WTC11 (cell line): ENCODE results near the gene EHD2. TPM values are rescaled to one million over a fixed set of nuclear protein-coding genes. Genes with fewer than 3 reads are reported as not detected.
"Not testable (repeated sequence)": the region's sequence is repeated elsewhere in the genome, so short reads cannot be mapped to it uniquely, and the experiment has no call there.

Experiments used
- ATAC-seq: fragments of 200-7000 bp; cut with Tn5 transposase; 2 replicates; pipeline ENCODE4 v1.10.0; 2021; ENCODE audit warnings: mild to moderate bottlenecking, moderate library complexity
- CTCF ChIA-PET: fragments of 300-600 bp; sonication (Branson Sonifier 250); formaldehyde crosslinking; loops from one replicate; lab custom pipeline; 2021; ENCODE audit warnings: antibody characterized with exemption; lab: Charles Lee
- POLR2A ChIA-PET: fragments of 350-600 bp; sonication (Branson Sonifier 250); formaldehyde crosslinking; loops from one replicate; lab custom pipeline; 2021; ENCODE audit warnings: antibody characterized with exemption; lab: Charles Lee
- DNase-seq: peaks from one replicate; pipeline ENCODE4 v3.0.0; 2021; ENCODE audit warnings: low spot score
- H3K27ac Mint-ChIP-seq: 2 replicates; pipeline ENCODE4 v1.8.0; 2021; ENCODE audit warnings: mixed read lengths
- H3K27me3 Mint-ChIP-seq: 2 replicates; pipeline ENCODE4 v1.8.0; 2021; ENCODE audit warnings: low read depth, mild to moderate bottlenecking, moderate library complexity, mixed read lengths
- H3K36me3 Mint-ChIP-seq: 2 replicates; pipeline ENCODE4 v1.8.0; 2021; ENCODE audit warnings: mixed read lengths
- H3K4me1 Mint-ChIP-seq: 2 replicates; pipeline ENCODE4 v1.8.0; 2022; ENCODE audit warnings: mixed read lengths
- H3K4me3 Mint-ChIP-seq: 2 replicates; pipeline ENCODE4 v1.8.0; 2021; ENCODE audit warnings: mild to moderate bottlenecking, moderate library complexity, mixed read lengths
- H3K9me3 Mint-ChIP-seq: 2 replicates; pipeline ENCODE4 v1.8.0; 2021; ENCODE audit warnings: mixed read lengths
- E2F5 ChIP-seq: sonication (generic); formaldehyde crosslinking; IDR thresholded peaks from 2 replicates; pipeline ENCODE4 v1.8.1; 2022; ENCODE audit warnings: mild to moderate bottlenecking, moderate library complexity, missing genetic modification reagents
- GTF2I ChIP-seq: fragments of 250-450 bp; sonication (Bioruptor Pico); conservative IDR thresholded peaks from 2 replicates; pipeline ENCODE4 v1.4.0; 2021; ENCODE audit warnings: mild to moderate bottlenecking
- KAT7 ChIP-seq: sonication (generic); formaldehyde crosslinking; IDR thresholded peaks from 2 replicates; pipeline ENCODE4 v1.8.1; 2023; ENCODE audit warnings: missing genetic modification reagents, mild to moderate bottlenecking, borderline replicate concordance
- ZNF121 ChIP-seq: sonication (generic); formaldehyde crosslinking; IDR thresholded peaks from 2 replicates; pipeline ENCODE4 v1.8.0; 2023; ENCODE audit warnings: missing genetic modification reagents
- total RNA-seq: library from RNA; stranded (reverse); gene quantifications from 3 replicates; pipeline ENCODE4 v1.2.3, GENCODE V29; 2021
- TF ChIP-seq, protein P1 (sequence below): fragments of 250-450 bp; sonication (Bioruptor Pico); IDR thresholded peaks from 2 replicates; pipeline ENCODE4 v1.9.0; 2021; ENCODE audit warnings: mild to moderate bottlenecking
- TF ChIP-seq, protein P2 (sequence below): fragments of 200-600 bp; IDR thresholded peaks from 2 replicates; pipeline ENCODE4 v1.8.0; 2022; ENCODE audit warnings: antibody characterized with exemption
- TF ChIP-seq, protein P3 (sequence below): sonication (generic); formaldehyde crosslinking; IDR thresholded peaks from 2 replicates; pipeline ENCODE4 v1.8.0; 2022; ENCODE audit warnings: missing genetic modification reagents

The EHD2 gene
- total RNA-seq, 1 experiment from 2014 or later: 11.8 TPM

GRCh38 chr19:47789811-47790210 lies 76.6 kb downstream of the EHD2 start:
- DNase-seq, H3K27me3 Mint-ChIP-seq, H3K27ac Mint-ChIP-seq, ATAC-seq, H3K9me3 Mint-ChIP-seq: not testable (repeated sequence)
- peaks cover 15% of the 10 kb centered on the region for H3K36me3 Mint-ChIP-seq
- peaks cover 10% of the 10 kb centered on the region for H3K4me1 Mint-ChIP-seq
- H3K4me3 Mint-ChIP-seq: peak overlapping the region; percentile 25
- ChIA-PET CTCF (interaction anchor here (0.6 to 7.5 kb wide), 26 partner anchors 10 to 360 kb away, joined by 3 to 368 read pairs (median 4); partner anchors contain the start of genes CRX, EHD2, KPTN and SELENOW), POLR2A (interaction anchor here (1.0 to 1.2 kb wide), 2 partner anchors 24 to 60 kb away, joined by 3 to 4 read pairs; no protein-coding TSS in a partner anchor)

DNA sequence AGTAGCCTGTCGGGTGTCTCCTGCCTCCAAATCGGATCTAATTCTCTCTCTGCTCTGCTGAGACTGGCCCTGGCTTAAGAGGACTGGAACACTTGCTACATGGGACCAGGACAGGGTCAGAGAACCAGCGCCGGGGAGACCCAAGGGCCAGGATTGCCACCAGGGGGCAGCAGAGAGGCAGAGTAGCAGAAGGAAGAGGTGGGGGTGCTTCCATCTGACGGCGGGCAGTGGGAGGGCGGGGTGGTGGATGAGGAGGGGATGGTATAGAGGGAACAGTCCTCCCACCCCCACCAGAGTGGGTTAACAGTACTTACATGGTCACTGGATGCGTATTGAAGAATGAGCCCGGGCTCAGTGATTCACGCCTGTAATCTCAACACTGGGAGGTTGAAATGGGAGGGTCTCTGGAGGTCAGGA lies 77.2 kb downstream of the EHD2 start:
- TF ChIP-seq, protein P1, sequence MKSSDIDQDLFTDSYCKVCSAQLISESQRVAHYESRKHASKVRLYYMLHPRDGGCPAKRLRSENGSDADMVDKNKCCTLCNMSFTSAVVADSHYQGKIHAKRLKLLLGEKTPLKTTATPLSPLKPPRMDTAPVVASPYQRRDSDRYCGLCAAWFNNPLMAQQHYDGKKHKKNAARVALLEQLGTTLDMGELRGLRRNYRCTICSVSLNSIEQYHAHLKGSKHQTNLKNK: no peak
- TF ChIP-seq, protein P2, sequence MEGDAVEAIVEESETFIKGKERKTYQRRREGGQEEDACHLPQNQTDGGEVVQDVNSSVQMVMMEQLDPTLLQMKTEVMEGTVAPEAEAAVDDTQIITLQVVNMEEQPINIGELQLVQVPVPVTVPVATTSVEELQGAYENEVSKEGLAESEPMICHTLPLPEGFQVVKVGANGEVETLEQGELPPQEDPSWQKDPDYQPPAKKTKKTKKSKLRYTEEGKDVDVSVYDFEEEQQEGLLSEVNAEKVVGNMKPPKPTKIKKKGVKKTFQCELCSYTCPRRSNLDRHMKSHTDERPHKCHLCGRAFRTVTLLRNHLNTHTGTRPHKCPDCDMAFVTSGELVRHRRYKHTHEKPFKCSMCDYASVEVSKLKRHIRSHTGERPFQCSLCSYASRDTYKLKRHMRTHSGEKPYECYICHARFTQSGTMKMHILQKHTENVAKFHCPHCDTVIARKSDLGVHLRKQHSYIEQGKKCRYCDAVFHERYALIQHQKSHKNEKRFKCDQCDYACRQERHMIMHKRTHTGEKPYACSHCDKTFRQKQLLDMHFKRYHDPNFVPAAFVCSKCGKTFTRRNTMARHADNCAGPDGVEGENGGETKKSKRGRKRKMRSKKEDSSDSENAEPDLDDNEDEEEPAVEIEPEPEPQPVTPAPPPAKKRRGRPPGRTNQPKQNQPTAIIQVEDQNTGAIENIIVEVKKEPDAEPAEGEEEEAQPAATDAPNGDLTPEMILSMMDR: peak; percentile 85
- peak; percentile 76; the same call in 1 of the 2 replicates for TF ChIP-seq ZNF121 (CRISPR knock-in tag)
- TF ChIP-seq KAT7 (CRISPR knock-in tag): no peak
- 0 out of 2 replicates have a peak, but pooled peaks have one; percentile 21 for TF ChIP-seq E2F5
- TF ChIP-seq, all 79 proteins: peak for 3
- Mint-ChIP-seq H3K27ac (peak overlapping the region; percentile 57; the same call in 1 of the 2 replicates), H3K36me3 (peaks cover 11% of the 10 kb centered on the region)

DNA sequence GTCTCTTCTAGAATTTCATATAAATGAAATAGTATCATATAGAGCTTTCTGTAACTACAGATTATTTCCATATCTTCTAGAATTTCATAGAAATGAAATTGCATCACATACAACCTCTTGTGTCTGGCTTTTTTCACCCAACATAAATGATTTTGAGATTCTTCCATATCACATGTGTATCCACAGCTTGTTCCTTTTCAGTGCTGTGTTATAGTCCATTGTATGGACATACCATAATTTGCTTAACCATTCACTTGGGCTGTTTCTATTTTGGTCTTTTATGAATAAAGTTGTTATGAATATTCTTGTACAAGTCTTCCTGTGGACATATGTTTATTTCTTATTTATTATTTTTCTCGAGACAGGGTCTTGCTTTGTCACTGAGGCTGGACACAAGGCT lies 79.4 kb downstream of the EHD2 start:
- Mint-ChIP-seq H3K9me3 (peaks cover 9% of the 10 kb centered on the region), H3K27ac (no peak overlapping the region), H3K36me3 (peaks cover 5% of the 10 kb centered on the region; the same call in 1 of the 2 replicates)
- DNase-seq: no peak
- ChIA-PET CTCF (interaction anchor here (0.9 to 7.5 kb wide), 2 partner anchors 27 to 76 kb away, joined by 3 to 368 read pairs; no protein-coding TSS in a partner anchor), POLR2A (no interaction called here)
- TF ChIP-seq, protein P3, sequence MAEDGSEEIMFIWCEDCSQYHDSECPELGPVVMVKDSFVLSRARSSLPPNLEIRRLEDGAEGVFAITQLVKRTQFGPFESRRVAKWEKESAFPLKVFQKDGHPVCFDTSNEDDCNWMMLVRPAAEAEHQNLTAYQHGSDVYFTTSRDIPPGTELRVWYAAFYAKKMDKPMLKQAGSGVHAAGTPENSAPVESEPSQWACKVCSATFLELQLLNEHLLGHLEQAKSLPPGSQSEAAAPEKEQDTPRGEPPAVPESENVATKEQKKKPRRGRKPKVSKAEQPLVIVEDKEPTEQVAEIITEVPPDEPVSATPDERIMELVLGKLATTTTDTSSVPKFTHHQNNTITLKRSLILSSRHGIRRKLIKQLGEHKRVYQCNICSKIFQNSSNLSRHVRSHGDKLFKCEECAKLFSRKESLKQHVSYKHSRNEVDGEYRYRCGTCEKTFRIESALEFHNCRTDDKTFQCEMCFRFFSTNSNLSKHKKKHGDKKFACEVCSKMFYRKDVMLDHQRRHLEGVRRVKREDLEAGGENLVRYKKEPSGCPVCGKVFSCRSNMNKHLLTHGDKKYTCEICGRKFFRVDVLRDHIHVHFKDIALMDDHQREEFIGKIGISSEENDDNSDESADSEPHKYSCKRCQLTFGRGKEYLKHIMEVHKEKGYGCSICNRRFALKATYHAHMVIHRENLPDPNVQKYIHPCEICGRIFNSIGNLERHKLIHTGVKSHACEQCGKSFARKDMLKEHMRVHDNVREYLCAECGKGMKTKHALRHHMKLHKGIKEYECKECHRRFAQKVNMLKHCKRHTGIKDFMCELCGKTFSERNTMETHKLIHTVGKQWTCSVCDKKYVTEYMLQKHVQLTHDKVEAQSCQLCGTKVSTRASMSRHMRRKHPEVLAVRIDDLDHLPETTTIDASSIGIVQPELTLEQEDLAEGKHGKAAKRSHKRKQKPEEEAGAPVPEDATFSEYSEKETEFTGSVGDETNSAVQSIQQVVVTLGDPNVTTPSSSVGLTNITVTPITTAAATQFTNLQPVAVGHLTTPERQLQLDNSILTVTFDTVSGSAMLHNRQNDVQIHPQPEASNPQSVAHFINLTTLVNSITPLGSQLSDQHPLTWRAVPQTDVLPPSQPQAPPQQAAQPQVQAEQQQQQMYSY: no peak
- TF ChIP-seq GTF2I (CRISPR knock-in tag): peak; percentile 87
- TF ChIP-seq, all 79 proteins: peak for 1
- Mint-ChIP-seq H3K27me3 (no peaks in the 10 kb centered on the region), H3K4me1 (peaks cover 10% of the 10 kb centered on the region), H3K4me3 (no peak overlapping the region)
- ATAC-seq: no peak

More for the DNA sequence above, 77.2 kb downstream of the EHD2 start:
- ATAC-seq: peak; percentile 91
- ChIA-PET POLR2A (interaction anchor here (1.0 to 1.2 kb wide), 2 partner anchors 25 to 59 kb away, joined by 3 to 4 read pairs; no protein-coding TSS in a partner anchor), CTCF (interaction anchor here (0.6 to 7.5 kb wide), 27 partner anchors 10 to 361 kb away, joined by 3 to 368 read pairs (median 4); partner anchors contain the start of genes CRX, EHD2, KPTN and SELENOW)
- Mint-ChIP-seq H3K27me3 (no peaks in the 10 kb centered on the region), H3K4me3 (peak overlapping the region; percentile 25; the same call in 1 of the 2 replicates), H3K9me3 (peaks cover 9% of the 10 kb centered on the region), H3K4me1 (peaks cover 10% of the 10 kb centered on the region)
- DNase-seq: peak; percentile 100

Other genes starting within 250 kb of the EHD2 start
- 6.5 to 8.5 TPM (median 6.8 TPM) in 3 replicates for gene SLC8A2, start 241.5 kb upstream of the EHD2 start, total RNA-seq
- gene KPTN, start 229.2 kb upstream of the EHD2 start, total RNA-seq: 24.5 to 30.2 TPM (median 29.5 TPM) in 3 replicates
- 58.4 to 66.8 TPM (median 61.3 TPM) in 3 replicates for gene NAPA, start 198.4 kb upstream of the EHD2 start, total RNA-seq
- 0.07 to 0.09 TPM (median 0.09 TPM) in 3 replicates for gene ZNF541, start 140.3 kb upstream of the EHD2 start, total RNA-seq
- gene BICRA, start 104.3 kb upstream of the EHD2 start, total RNA-seq: 23.0 to 30.3 TPM (median 26.0 TPM) in 3 replicates
- gene NOP53, start 32.1 kb downstream of the EHD2 start, total RNA-seq: 289 to 315 TPM (median 310 TPM) in 3 replicates
- 391 to 430 TPM (median 422 TPM) in 3 replicates for gene SELENOW, start 65.3 kb downstream of the EHD2 start, total RNA-seq
- not detected in 3 replicates for gene TPRX1, start 91.1 kb downstream of the EHD2 start, total RNA-seq
- 0.17 to 0.53 TPM (median 0.25 TPM) in 3 replicates for gene CRX, start 108.5 kb downstream of the EHD2 start, total RNA-seq
- not detected in 3 replicates for gene TPRX2, start 145.8 kb downstream of the EHD2 start, total RNA-seq
- gene SULT2A1, start 172.9 kb downstream of the EHD2 start, total RNA-seq: 0.18 to 0.32 TPM (median 0.31 TPM) in 3 replicates